ENCODE results near the gene TPR. TPM values are rescaled to one million over a fixed set of nuclear protein-coding genes. Genes with fewer than 3 reads are reported as not detected.

TPR gene
- polyA plus RNA-seq, 1 of the 3 experiments (the other 2 are of a cell fraction) = 37.5 TPM

GRCh38 chr1:186310307-186310706 is 64.7 kb downstream of the TPR start:
- H3K4me2 ChIP-seq = no peak overlapping the region
- no peak overlapping the region for H3K9ac ChIP-seq
- no peaks in the 10 kb centered on the region for H3K9me3 ChIP-seq
- DNase-seq = no peak
- TF ChIP-seq TAF1 (IDR thresholded peaks at IDR 0.05; ENCODE audit: borderline replicate concordance, low read depth, low read length) (no peak), MAX (IDR thresholded peaks at IDR 0.05; ENCODE audit: low read depth) (no peak), EP300 (IDR thresholded peaks at IDR 0.05; ENCODE audit: borderline replicate concordance in 1 of 2, low read depth in 1 of 2, low read length in 1 of 2) (no peak), PBX3 (IDR thresholded peaks at IDR 0.05) (no peak), TCF12 (IDR thresholded peaks at IDR 0.05) (no peak), SMC3 (IDR thresholded peaks at IDR 0.05; ENCODE audit: low read depth, low read length) (no peak), EZH2phosphoT487 (IDR thresholded peaks at IDR 0.05; ENCODE audit: borderline replicate concordance, low read depth) (no peak)
- TF ChIP-seq, protein P1, sequence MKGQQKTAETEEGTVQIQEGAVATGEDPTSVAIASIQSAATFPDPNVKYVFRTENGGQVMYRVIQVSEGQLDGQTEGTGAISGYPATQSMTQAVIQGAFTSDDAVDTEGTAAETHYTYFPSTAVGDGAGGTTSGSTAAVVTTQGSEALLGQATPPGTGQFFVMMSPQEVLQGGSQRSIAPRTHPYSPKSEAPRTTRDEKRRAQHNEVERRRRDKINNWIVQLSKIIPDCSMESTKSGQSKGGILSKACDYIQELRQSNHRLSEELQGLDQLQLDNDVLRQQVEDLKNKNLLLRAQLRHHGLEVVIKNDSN (IDR thresholded peaks at IDR 0.05; ENCODE audit: borderline replicate concordance, low read depth) = no peak
- peaks cover 7% of the 10 kb centered on the region for H3F3A ChIP-seq (replicated peaks; ENCODE audit: insufficient read depth)
- no peaks in the 10 kb centered on the region for H4K20me1 ChIP-seq (ENCODE audit: insufficient read depth)
- no peaks in the 10 kb centered on the region for H3K9me2 ChIP-seq
- H3K79me2 ChIP-seq (ENCODE audit: insufficient read depth) = no peaks in the 10 kb centered on the region
- ChIA-PET CTCF (no interaction called here), POLR2A (no interaction called here)
- H3K36me3 ChIP-seq (replicated peaks in 1 of 2; ENCODE audit: control insufficient read depth in 1 of 2, insufficient read depth in 2 of 2, low read length in 1 of 2) = peaks cover 37 to 45% of the 10 kb centered on the region in 2 experiments
- no peaks in the 10 kb centered on the region for H3K27me3 ChIP-seq (ENCODE audit: insufficient read depth)
- H3K4me3 ChIP-seq (ENCODE audit: low read depth in 2 of 2, low read length in 1 of 2) = no peak overlapping the region
- H3K27ac ChIP-seq (ENCODE audit: low read depth in 2 of 2, low read length in 1 of 2) = no peak overlapping the region
- no peak overlapping the region for H2AFZ ChIP-seq (ENCODE audit: low read depth)
- WGBS (ENCODE audit: low lambda C conversion rate) = 78% methylated on average over 4 of the region's 4 CpGs
- no peaks in the 10 kb centered on the region for H3K4me1 ChIP-seq (ENCODE audit: control insufficient read depth in 1 of 2, insufficient read depth in 2 of 2, low read depth in 1 of 2, low read length in 1 of 2)

- no peaks in the 10 kb centered on the region for H3K4me1 ChIP-seq (ENCODE audit: control insufficient read depth in 1 of 2, insufficient read depth in 2 of 2, low read depth in 1 of 2, low read length in 1 of 2)
- POLR2A ChIA-PET = no interaction called here
- TF ChIP-seq FOXM1 (IDR thresholded peaks at IDR 0.05; ENCODE audit: low read depth) (no peak), REST (IDR thresholded peaks at IDR 0.05; ENCODE audit: low read depth, low read length) (no peak)
- no peaks in the 10 kb centered on the region for H4K20me1 ChIP-seq (ENCODE audit: insufficient read depth)
- peaks cover 18 to 27% of the 10 kb centered on the region in 2 experiments for H3K36me3 ChIP-seq (replicated peaks in 1 of 2; ENCODE audit: control insufficient read depth in 1 of 2, insufficient read depth in 2 of 2, low read length in 1 of 2)
- no peak overlapping the region for H3K27ac ChIP-seq (ENCODE audit: low read depth in 2 of 2, low read length in 1 of 2)
- DNase-seq = no peak
- no peaks in the 10 kb centered on the region for H3K9me3 ChIP-seq
- CTCF ChIA-PET = interaction anchor here (1.1 to 2.2 kb wide), 2 partner anchors 22 to 67 kb away, joined by 4 to 7 read pairs; partner anchors contain the start of gene TPR
- H2AFZ ChIP-seq (ENCODE audit: low read depth) = no peak overlapping the region
- no peak overlapping the region for H3K4me3 ChIP-seq (ENCODE audit: low read depth in 2 of 2, low read length in 1 of 2)
- H3K79me2 ChIP-seq (ENCODE audit: insufficient read depth) = no peaks in the 10 kb centered on the region
- 98% methylated on average over 6 of the region's 6 CpGs for WGBS (ENCODE audit: low lambda C conversion rate)
- no peaks in the 10 kb centered on the region for H3K27me3 ChIP-seq (ENCODE audit: insufficient read depth)
- H3K9ac ChIP-seq = no peak overlapping the region
- H3K9me2 ChIP-seq = no peaks in the 10 kb centered on the region
- H3F3A ChIP-seq (replicated peaks; ENCODE audit: insufficient read depth) = peaks cover 7% of the 10 kb centered on the region
- H3K4me2 ChIP-seq = no peak overlapping the region
Observed at GRCh38 chr1:186308264-186309060, 66.6 kb downstream of the TPR start.
